HepG2 (cell line): Measurements from ENCODE around the gene SNAPIN. TPM values are rescaled to one million over a fixed set of nuclear protein-coding genes. Genes with fewer than 3 reads are reported as not detected.

ENCODE experiments used
- CEBPB ChIP-seq: IDR thresholded peaks from 2 replicates; pipeline ENCODE4 v1.6.1; 2011; ENCODE audit warnings: low read depth, low read length, improper control_type of control experiment, borderline replicate concordance
- DMAP1 ChIP-seq: IDR thresholded peaks from 2 replicates; pipeline ENCODE4 v1.6.1; 2016
- EED ChIP-seq: sonication (generic); formaldehyde crosslinking; IDR thresholded peaks from 2 replicates; pipeline ENCODE4 v1.5.0; 2020; ENCODE audit warnings: mild to moderate bottlenecking, missing genetic modification reagents
- HDAC1 ChIP-seq: sonication (generic); formaldehyde crosslinking; IDR thresholded peaks from 2 replicates; pipeline ENCODE4 v1.5.1; 2020; ENCODE audit warnings: mild to moderate bottlenecking, missing genetic modification reagents
- KLF6 ChIP-seq: IDR thresholded peaks from 2 replicates; pipeline ENCODE4 v1.8.0; 2016; ENCODE audit warnings: missing biosample characterization, missing genetic modification reagents
- MATR3 ChIP-seq: sonication (generic); formaldehyde crosslinking; IDR thresholded peaks from 2 replicates; pipeline ENCODE4 v1.4.0; 2020; ENCODE audit warnings: missing genetic modification reagents
- MED8 ChIP-seq: sonication (generic); formaldehyde crosslinking; IDR thresholded peaks from 2 replicates; pipeline ENCODE4 v1.8.1; 2023; ENCODE audit warnings: mild to moderate bottlenecking, missing genetic modification reagents; ENCODE audit not compliant: insufficient replicate concordance
- NFATC3 ChIP-seq: sonication (generic); formaldehyde crosslinking; IDR thresholded peaks from 2 replicates; pipeline ENCODE4 v1.5.1; 2020; ENCODE audit warnings: mild to moderate bottlenecking, missing genetic modification reagents
- ONECUT2 ChIP-seq: sonication (generic); formaldehyde crosslinking; IDR thresholded peaks from 2 replicates; pipeline ENCODE4 v1.4.0; 2020; ENCODE audit warnings: missing genetic modification reagents
- SAFB2 ChIP-seq: sonication (generic); formaldehyde crosslinking; IDR thresholded peaks from 2 replicates; pipeline ENCODE4 v1.5.1; 2020; ENCODE audit warnings: missing genetic modification reagents, low read depth, mild to moderate bottlenecking, borderline replicate concordance
- TARDBP ChIP-seq: sonication (generic); formaldehyde crosslinking; IDR thresholded peaks from 2 replicates; pipeline ENCODE4 v1.8.0; 2022; ENCODE audit warnings: mild to moderate bottlenecking, missing genetic modification reagents
- TEAD3 ChIP-seq: optimal IDR thresholded peaks from 2 replicates; pipeline ENCODE3; 2016; ENCODE audit warnings: borderline replicate concordance
- ZBTB20 ChIP-seq: sonication (generic); formaldehyde crosslinking; IDR thresholded peaks from 2 replicates; pipeline ENCODE4 v1.8.1; 2023; ENCODE audit warnings: missing genetic modification reagents, low read depth, mild to moderate bottlenecking, borderline replicate concordance
- ZBTB38 ChIP-seq: sonication (generic); formaldehyde crosslinking; IDR thresholded peaks from 2 replicates; pipeline ENCODE4 v1.5.1; 2020; ENCODE audit warnings: mild to moderate bottlenecking, missing genetic modification reagents
- ZKSCAN1 ChIP-seq: fragments of 150-350 bp; IDR thresholded peaks from 2 replicates; pipeline ENCODE4 v1.6.1; 2014; ENCODE audit warnings: low read length
- ZNF124 ChIP-seq: sonication (generic); formaldehyde crosslinking; IDR thresholded peaks from 2 replicates; pipeline ENCODE4 v1.4.0; 2020; ENCODE audit warnings: missing genetic modification reagents
- ZNF264 ChIP-seq: sonication (generic); formaldehyde crosslinking; IDR thresholded peaks from 2 replicates; pipeline ENCODE4 v1.4.0; 2020; ENCODE audit warnings: missing genetic modification reagents
- ZNF569 ChIP-seq: sonication (generic); formaldehyde crosslinking; IDR thresholded peaks from 2 replicates; pipeline ENCODE4 v1.5.0; 2020; ENCODE audit warnings: mild to moderate bottlenecking, missing genetic modification reagents, moderate library complexity, borderline replicate concordance
- ZNF670 ChIP-seq: sonication (generic); formaldehyde crosslinking; IDR thresholded peaks from 2 replicates; pipeline ENCODE4 v1.8.0; 2022; ENCODE audit warnings: mild to moderate bottlenecking, missing genetic modification reagents, borderline replicate concordance
- ZNF776 ChIP-seq: sonication (generic); formaldehyde crosslinking; IDR thresholded peaks from 2 replicates; pipeline ENCODE4 v1.4.0; 2020; ENCODE audit warnings: mild to moderate bottlenecking, missing genetic modification reagents
- ZNF878 ChIP-seq: sonication (generic); formaldehyde crosslinking; IDR thresholded peaks from 2 replicates; pipeline ENCODE4 v1.8.1; 2023; ENCODE audit warnings: mild to moderate bottlenecking, missing genetic modification reagents, moderate library complexity
- polyA plus RNA-seq, 8 experiments: library from polyadenylated mRNA; depleted of rRNA in 3 of 8; stranded (reverse) in 7 of 8; unstranded in 1 of 8; fragments of >200 nt; fragmentation: Illumina TruSeq in 4 of 8; extraction: Trizol in 4 of 8; gene quantifications; 2 replicates each; pipeline versions ENCODE4 v1.2.1 to v1.2.3, GENCODE V29; 2011 to 2016; ENCODE audit warnings: low read depth in 4 of 8, missing spikeins in 1 of 8, mixed read lengths in 1 of 8; ENCODE audit not compliant: insufficient read depth in 1 of 8
- total RNA-seq, 5 experiments: library from RNA; depleted of rRNA; stranded (reverse); fragments of >200 nt; fragmentation: Illumina TruSeq; extraction: Trizol; gene quantifications; 2 replicates each; pipeline ENCODE4 v1.2.3, GENCODE V29; 2016; ENCODE audit warnings: low read depth in 1 of 5
- TF ChIP-seq, protein P1 (sequence below): sonication (generic); formaldehyde crosslinking; IDR thresholded peaks from 2 replicates; pipeline ENCODE4 v1.4.0; 2020; ENCODE audit warnings: missing genetic modification reagents, borderline replicate concordance
- TF ChIP-seq, protein P2 (sequence below): sonication (generic); formaldehyde crosslinking; IDR thresholded peaks from 2 replicates; pipeline ENCODE4 v1.5.1; 2020; ENCODE audit warnings: mild to moderate bottlenecking, moderate library complexity, missing genetic modification reagents
- TF ChIP-seq, protein P3 (sequence below): sonication (generic); formaldehyde crosslinking; IDR thresholded peaks from 2 replicates; pipeline ENCODE4 v1.5.0; 2020; ENCODE audit warnings: missing genetic modification reagents, mild to moderate bottlenecking, borderline replicate concordance

SNAPIN gene
- total and polyA plus RNA-seq, 2 of the 13 experiments (the other 11 are each of a cell fraction or from before 2014, with no cell fraction given) = 23.9 to 25.7 TPM

GRCh38 chr1:153627715-153628626 lies 30.5 kb upstream of the SNAPIN start, which contains the start of gene S100A1 (continued):
- TF ChIP-seq, protein P1, sequence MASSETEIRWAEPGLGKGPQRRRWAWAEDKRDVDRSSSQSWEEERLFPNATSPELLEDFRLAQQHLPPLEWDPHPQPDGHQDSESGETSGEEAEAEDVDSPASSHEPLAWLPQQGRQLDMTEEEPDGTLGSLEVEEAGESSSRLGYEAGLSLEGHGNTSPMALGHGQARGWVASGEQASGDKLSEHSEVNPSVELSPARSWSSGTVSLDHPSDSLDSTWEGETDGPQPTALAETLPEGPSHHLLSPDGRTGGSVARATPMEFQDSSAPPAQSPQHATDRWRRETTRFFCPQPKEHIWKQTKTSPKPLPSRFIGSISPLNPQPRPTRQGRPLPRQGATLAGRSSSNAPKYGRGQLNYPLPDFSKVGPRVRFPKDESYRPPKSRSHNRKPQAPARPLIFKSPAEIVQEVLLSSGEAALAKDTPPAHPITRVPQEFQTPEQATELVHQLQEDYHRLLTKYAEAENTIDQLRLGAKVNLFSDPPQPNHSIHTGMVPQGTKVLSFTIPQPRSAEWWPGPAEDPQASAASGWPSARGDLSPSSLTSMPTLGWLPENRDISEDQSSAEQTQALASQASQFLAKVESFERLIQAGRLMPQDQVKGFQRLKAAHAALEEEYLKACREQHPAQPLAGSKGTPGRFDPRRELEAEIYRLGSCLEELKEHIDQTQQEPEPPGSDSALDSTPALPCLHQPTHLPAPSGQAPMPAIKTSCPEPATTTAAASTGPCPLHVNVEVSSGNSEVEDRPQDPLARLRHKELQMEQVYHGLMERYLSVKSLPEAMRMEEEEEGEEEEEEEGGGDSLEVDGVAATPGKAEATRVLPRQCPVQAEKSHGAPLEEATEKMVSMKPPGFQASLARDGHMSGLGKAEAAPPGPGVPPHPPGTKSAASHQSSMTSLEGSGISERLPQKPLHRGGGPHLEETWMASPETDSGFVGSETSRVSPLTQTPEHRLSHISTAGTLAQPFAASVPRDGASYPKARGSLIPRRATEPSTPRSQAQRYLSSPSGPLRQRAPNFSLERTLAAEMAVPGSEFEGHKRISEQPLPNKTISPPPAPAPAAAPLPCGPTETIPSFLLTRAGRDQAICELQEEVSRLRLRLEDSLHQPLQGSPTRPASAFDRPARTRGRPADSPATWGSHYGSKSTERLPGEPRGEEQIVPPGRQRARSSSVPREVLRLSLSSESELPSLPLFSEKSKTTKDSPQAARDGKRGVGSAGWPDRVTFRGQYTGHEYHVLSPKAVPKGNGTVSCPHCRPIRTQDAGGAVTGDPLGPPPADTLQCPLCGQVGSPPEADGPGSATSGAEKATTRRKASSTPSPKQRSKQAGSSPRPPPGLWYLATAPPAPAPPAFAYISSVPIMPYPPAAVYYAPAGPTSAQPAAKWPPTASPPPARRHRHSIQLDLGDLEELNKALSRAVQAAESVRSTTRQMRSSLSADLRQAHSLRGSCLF (CRISPR knock-in tag) = no peak
- TF ChIP-seq ZNF878 (CRISPR knock-in tag) = 0 out of 2 replicates have a peak, but pooled peaks have one; percentile 10
- TF ChIP-seq ZNF569 = no peak
- no peak for TF ChIP-seq SAFB2
- no peak for TF ChIP-seq MED8 (CRISPR knock-in tag)
- no peak for TF ChIP-seq CEBPB
- TF ChIP-seq, protein P2, sequence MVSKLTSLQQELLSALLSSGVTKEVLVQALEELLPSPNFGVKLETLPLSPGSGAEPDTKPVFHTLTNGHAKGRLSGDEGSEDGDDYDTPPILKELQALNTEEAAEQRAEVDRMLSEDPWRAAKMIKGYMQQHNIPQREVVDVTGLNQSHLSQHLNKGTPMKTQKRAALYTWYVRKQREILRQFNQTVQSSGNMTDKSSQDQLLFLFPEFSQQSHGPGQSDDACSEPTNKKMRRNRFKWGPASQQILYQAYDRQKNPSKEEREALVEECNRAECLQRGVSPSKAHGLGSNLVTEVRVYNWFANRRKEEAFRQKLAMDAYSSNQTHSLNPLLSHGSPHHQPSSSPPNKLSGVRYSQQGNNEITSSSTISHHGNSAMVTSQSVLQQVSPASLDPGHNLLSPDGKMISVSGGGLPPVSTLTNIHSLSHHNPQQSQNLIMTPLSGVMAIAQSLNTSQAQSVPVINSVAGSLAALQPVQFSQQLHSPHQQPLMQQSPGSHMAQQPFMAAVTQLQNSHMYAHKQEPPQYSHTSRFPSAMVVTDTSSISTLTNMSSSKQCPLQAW = peak; percentile 20; the same call in 1 of the 2 replicates
- TF ChIP-seq ZNF264 = no peak
- TF ChIP-seq DMAP1 (CRISPR knock-in tag) = no peak
- TF ChIP-seq ZBTB20 (CRISPR knock-in tag) = peak; percentile 38; the same call in 1 of the 2 replicates
- TF ChIP-seq ZNF776 (CRISPR knock-in tag) = no peak
- no peak for TF ChIP-seq ONECUT2
- TF ChIP-seq, protein P3, sequence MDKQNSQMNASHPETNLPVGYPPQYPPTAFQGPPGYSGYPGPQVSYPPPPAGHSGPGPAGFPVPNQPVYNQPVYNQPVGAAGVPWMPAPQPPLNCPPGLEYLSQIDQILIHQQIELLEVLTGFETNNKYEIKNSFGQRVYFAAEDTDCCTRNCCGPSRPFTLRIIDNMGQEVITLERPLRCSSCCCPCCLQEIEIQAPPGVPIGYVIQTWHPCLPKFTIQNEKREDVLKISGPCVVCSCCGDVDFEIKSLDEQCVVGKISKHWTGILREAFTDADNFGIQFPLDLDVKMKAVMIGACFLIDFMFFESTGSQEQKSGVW (CRISPR knock-in tag) = no peak
- TF ChIP-seq MATR3 (CRISPR knock-in tag) = no peak
- TF ChIP-seq ZNF124 = no peak
- peak; percentile 25; the same call in 1 of the 2 replicates for TF ChIP-seq TARDBP (CRISPR knock-in tag)
- no peak for TF ChIP-seq EED (CRISPR knock-in tag)
- no peak for TF ChIP-seq NFATC3
- TF ChIP-seq HDAC1 (CRISPR knock-in tag) = peak; percentile 57
- peak; percentile 17 for TF ChIP-seq TEAD3 (CRISPR knock-in tag)
- no peak for TF ChIP-seq ZNF670
- TF ChIP-seq ZBTB38 (CRISPR knock-in tag) = no peak
- TF ChIP-seq KLF6 (CRISPR knock-in tag) = no peak
- TF ChIP-seq ZKSCAN1 = no peak
